ENCODE measurements around the gene GEMIN7. TPM values are rescaled to one million over a fixed set of nuclear protein-coding genes. Genes with fewer than 3 reads are reported as not detected.

GEMIN7 gene
- total RNA-seq, 1 donor from 2014 or later, result 38.7 TPM

DNA sequence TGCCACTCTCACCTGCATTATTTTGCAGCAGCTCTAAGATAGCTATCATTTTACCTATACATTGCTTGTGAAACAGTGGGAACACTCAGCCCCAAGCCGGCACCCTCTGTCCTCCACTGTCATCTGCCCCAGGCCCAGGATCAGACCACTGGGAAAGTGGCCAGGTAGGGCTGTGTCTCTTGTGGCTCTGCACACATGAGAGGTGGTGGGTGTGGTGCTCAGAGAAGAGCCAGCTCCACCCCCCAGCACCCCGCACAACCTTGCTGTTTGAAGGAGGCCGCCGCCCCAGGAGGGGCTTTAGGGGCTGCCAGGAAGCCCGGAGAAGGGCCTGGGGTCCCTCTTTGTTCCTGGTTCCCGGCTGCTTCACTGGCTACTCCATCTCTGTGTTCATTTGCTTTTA is 40.5 kb downstream of the GEMIN7 start:
- Mint-ChIP-seq H3K36me3 (ENCODE audit: low read depth) (no peaks in the 10 kb centered on the region), H3K4me1 (peaks cover 79% of the 10 kb centered on the region), H3K4me3 (no peak overlapping the region), H3K27me3 (no peaks in the 10 kb centered on the region), H3K9me3 (no peaks in the 10 kb centered on the region), H3K27ac (peak overlapping the region; percentile 27)
- intact Hi-C loops (cut with micrococcal nuclease), result no loop called here
- no peak for DNase-seq
- CTCF ChIA-PET, result no interaction called here
- TF ChIP-seq, protein P1, sequence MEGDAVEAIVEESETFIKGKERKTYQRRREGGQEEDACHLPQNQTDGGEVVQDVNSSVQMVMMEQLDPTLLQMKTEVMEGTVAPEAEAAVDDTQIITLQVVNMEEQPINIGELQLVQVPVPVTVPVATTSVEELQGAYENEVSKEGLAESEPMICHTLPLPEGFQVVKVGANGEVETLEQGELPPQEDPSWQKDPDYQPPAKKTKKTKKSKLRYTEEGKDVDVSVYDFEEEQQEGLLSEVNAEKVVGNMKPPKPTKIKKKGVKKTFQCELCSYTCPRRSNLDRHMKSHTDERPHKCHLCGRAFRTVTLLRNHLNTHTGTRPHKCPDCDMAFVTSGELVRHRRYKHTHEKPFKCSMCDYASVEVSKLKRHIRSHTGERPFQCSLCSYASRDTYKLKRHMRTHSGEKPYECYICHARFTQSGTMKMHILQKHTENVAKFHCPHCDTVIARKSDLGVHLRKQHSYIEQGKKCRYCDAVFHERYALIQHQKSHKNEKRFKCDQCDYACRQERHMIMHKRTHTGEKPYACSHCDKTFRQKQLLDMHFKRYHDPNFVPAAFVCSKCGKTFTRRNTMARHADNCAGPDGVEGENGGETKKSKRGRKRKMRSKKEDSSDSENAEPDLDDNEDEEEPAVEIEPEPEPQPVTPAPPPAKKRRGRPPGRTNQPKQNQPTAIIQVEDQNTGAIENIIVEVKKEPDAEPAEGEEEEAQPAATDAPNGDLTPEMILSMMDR (IDR thresholded peaks at IDR 0.05), result no peak
- POLR2A ChIA-PET, result interaction anchor here (0.7 to 1.6 kb wide), 5 partner anchors 27 to 103 kb away, joined by 3 to 9 read pairs (median 6); partner anchors contain the start of genes BLOC1S3, PPP1R37 and TRAPPC6A
- ATAC-seq (ENCODE audit: low read depth), result no peak

DNA sequence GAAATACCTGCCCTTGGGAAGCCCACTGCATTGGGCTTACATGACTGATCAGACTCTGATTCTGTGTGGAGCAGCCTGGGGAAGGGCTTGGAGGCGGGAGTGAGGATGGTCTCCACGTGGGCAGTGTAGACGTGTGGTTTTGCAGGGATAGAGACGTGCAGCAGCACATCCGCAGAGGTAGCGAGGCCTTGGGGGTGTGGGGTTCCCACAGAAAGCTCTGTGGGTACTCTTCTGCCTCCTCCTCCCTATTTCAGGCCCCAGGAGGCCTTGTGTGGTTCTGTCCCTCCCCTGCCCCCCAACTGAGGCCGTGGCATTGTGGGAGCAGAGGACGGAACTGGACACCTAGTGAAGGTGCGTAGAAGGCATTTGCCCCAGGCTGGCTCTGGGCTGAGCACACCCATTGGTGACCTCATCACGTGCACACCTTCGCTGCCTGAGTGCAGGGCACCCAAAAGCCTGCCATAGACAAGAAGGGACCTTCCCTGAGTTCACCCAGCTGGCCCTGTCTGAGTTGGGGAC is 42.8 kb downstream of the GEMIN7 start:
- TF ChIP-seq, protein P1 (IDR thresholded peaks at IDR 0.05), result no peak
- no peak for ATAC-seq (ENCODE audit: low read depth)
- DNase-seq, result no peak

DNA sequence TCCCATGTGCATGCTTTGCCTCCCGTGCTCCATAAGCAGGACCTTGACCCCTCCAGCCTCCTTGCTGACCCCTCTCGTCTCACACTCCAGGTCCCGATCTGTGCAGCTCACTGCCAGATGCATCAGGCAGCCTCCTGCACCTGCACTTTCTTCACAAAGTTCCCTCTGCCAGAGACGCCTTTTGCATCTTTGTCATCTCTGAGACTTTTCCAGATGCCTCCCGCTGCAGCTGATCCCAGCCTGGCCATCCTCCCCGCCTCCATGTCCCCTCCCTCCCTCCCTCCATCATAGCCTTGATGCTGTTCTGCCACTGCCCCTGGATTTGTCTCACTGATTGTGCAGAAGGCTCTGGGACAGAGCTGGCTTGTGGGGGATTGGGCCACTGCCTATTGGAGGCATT is 43.8 kb downstream of the GEMIN7 start:
- no peaks in the 10 kb centered on the region for H3K9me3 Mint-ChIP-seq
- H3K27ac Mint-ChIP-seq, result no peak overlapping the region
- H3K27me3 Mint-ChIP-seq, result no peaks in the 10 kb centered on the region
- ChIA-PET POLR2A (no interaction called here), CTCF (no interaction called here)
- TF ChIP-seq, protein P1 (IDR thresholded peaks at IDR 0.05), result no peak
- intact Hi-C loops (cut with micrococcal nuclease), result no loop called here
- no peak for DNase-seq
- H3K36me3 Mint-ChIP-seq (ENCODE audit: low read depth), result peaks cover 2% of the 10 kb centered on the region
- no peak for ATAC-seq (ENCODE audit: low read depth)
- H3K4me3 Mint-ChIP-seq, result no peak overlapping the region
- peaks cover 65% of the 10 kb centered on the region for H3K4me1 Mint-ChIP-seq

More for the DNA sequence above, 42.8 kb downstream of the GEMIN7 start:
- no peaks in the 10 kb centered on the region for H3K27me3 Mint-ChIP-seq
- H3K36me3 Mint-ChIP-seq (ENCODE audit: low read depth), result no peaks in the 10 kb centered on the region
- H3K27ac Mint-ChIP-seq, result no peak overlapping the region
- no peak overlapping the region for H3K4me3 Mint-ChIP-seq
- H3K9me3 Mint-ChIP-seq, result no peaks in the 10 kb centered on the region
- POLR2A ChIA-PET, result no interaction called here
- CTCF ChIA-PET, result no interaction called here
- peaks cover 75% of the 10 kb centered on the region for H3K4me1 Mint-ChIP-seq
- intact Hi-C loops (cut with micrococcal nuclease), result no loop called here

DNA sequence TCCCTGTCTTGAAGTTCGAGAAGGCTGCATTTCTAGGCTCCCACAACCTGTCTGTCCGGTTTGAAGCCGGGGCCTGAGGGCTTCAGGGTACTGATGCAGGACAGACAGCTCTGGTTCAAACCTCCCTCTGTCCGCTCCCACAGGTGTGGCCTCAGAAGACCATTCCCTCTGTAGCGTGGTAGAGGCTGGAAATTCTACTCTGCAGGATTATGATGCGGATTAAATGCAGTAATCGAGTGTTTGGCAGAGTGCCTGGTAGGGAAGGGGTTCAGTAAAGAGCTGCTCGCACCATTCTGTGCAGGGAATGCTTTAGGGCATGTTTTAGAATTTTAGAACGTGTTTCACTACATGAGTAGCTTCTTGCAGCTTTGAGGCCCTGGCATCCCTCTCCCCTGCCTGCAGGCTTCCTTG is 44.4 kb downstream of the GEMIN7 start:
- TF ChIP-seq, protein P1 (IDR thresholded peaks at IDR 0.05), result no peak
- no peak for DNase-seq
- ATAC-seq (ENCODE audit: low read depth), result no peak
- CTCF ChIA-PET, result no interaction called here
- no peaks in the 10 kb centered on the region for H3K27me3 Mint-ChIP-seq
- no peaks in the 10 kb centered on the region for H3K9me3 Mint-ChIP-seq
- H3K36me3 Mint-ChIP-seq (ENCODE audit: low read depth), result peaks cover 2% of the 10 kb centered on the region
- no peak overlapping the region for H3K27ac Mint-ChIP-seq
- POLR2A ChIA-PET, result no interaction called here
- peaks cover 59% of the 10 kb centered on the region for H3K4me1 Mint-ChIP-seq
- no peak overlapping the region for H3K4me3 Mint-ChIP-seq
- intact Hi-C loops (cut with micrococcal nuclease), result no loop called here

DNA sequence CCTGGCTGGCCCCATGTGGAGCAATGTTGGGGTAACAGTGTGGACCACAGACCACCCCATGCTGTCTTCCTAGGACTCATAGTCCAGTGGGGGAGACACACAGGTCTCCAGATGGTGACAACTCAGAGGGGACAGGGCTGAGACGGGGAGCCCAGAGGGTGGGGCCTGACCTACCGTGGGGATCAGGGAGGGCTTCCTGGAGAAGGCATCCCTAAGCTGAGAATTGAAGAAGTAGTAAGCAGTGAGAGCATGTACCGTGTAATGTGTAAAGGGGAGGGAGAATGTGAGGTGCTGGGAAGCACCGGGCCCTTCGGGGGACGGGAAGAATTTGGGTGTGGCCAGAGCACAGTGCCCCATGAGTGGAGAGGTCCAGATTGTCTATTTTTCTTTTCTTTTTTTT is 45.0 kb downstream of the GEMIN7 start:
- ATAC-seq (ENCODE audit: low read depth), result no peak
- Mint-ChIP-seq H3K9me3 (no peaks in the 10 kb centered on the region), H3K36me3 (ENCODE audit: low read depth) (peaks cover 6% of the 10 kb centered on the region), H3K27ac (no peak overlapping the region), H3K27me3 (no peaks in the 10 kb centered on the region), H3K4me1 (peaks cover 54% of the 10 kb centered on the region), H3K4me3 (no peak overlapping the region)
- no peak for DNase-seq
- ChIA-PET POLR2A (interaction anchor here (1.7 kb wide), 1 partner anchor 48 kb away, joined by 4 read pairs; the partner anchor contains the start of gene ZNF296), CTCF (no interaction called here)
- TF ChIP-seq, protein P1 (IDR thresholded peaks at IDR 0.05), result no peak
- intact Hi-C loops (cut with micrococcal nuclease), result no loop called here
